Measurements from ENCODE around the gene CCDC9.
"Not testable (repeated sequence)": the region's sequence is repeated elsewhere in the genome, so short reads cannot be mapped to it uniquely, and the experiment has no call there.

The CCDC9 gene

GRCh38 chr19:47300867-47301266 is 44.5 kb downstream of the CCDC9 start:
- DNase-seq (ENCODE audit: low spot score), result not testable (repeated sequence)

- DNase-seq (ENCODE audit: low spot score), result no peak
These were observed 45.9 kb downstream of the CCDC9 start for GRCh38 chr19:47302249-47302648.

GRCh38 chr19:47303966-47304365 is 47.6 kb downstream of the CCDC9 start:
- no peak for DNase-seq (ENCODE audit: low spot score)

- DNase-seq (ENCODE audit: low spot score), result peak; percentile 83
These were observed 49.0 kb downstream of the CCDC9 start for GRCh38 chr19:47305309-47305751.

- no peak for DNase-seq (ENCODE audit: low spot score)
These were observed 50.0 kb downstream of the CCDC9 start for GRCh38 chr19:47306303-47306702.

GRCh38 chr19:47309038-47309437 is 52.7 kb downstream of the CCDC9 start:
- DNase-seq (ENCODE audit: low spot score), result no peak

GRCh38 chr19:47309608-47310007 is 53.3 kb downstream of the CCDC9 start, which contains the start of gene C5AR1:
Gene C5AR1, plus strand, starts transcription at chr19:47309861. Its CDS starts 35 bp downstream, at chr19:47309896.
- no peak for DNase-seq (ENCODE audit: low spot score)

GRCh38 chr19:47310323-47310722 is 54.0 kb downstream of the CCDC9 start:
- DNase-seq (ENCODE audit: low spot score), result no peak

- no peak for DNase-seq (ENCODE audit: low spot score)
These were observed 54.5 kb downstream of the CCDC9 start for GRCh38 chr19:47310819-47311218.

GRCh38 chr19:47312366-47313006 is 56.2 kb downstream of the CCDC9 start:
- no peak for DNase-seq (ENCODE audit: low spot score)

- DNase-seq (ENCODE audit: low spot score), result no peak
These were observed 57.5 kb downstream of the CCDC9 start for GRCh38 chr19:47313754-47314295.

GRCh38 chr19:47315125-47315821 is 58.9 kb downstream of the CCDC9 start:
- peak; percentile 27 for DNase-seq (ENCODE audit: low spot score)

- DNase-seq (ENCODE audit: low spot score), result no peak
These were observed 60.2 kb downstream of the CCDC9 start for GRCh38 chr19:47316513-47316912.

GRCh38 chr19:47319923-47320871 is 63.9 kb downstream of the CCDC9 start:
- DNase-seq (ENCODE audit: low spot score), result peak; percentile 5

All from iPS-NIHi11 (cell line).